Measurements from ENCODE around the gene ADAMTS19.
A peak's percentile ranks its signal among the peaks of the same experiment; 100 is the strongest.

The ADAMTS19 gene

DNA sequence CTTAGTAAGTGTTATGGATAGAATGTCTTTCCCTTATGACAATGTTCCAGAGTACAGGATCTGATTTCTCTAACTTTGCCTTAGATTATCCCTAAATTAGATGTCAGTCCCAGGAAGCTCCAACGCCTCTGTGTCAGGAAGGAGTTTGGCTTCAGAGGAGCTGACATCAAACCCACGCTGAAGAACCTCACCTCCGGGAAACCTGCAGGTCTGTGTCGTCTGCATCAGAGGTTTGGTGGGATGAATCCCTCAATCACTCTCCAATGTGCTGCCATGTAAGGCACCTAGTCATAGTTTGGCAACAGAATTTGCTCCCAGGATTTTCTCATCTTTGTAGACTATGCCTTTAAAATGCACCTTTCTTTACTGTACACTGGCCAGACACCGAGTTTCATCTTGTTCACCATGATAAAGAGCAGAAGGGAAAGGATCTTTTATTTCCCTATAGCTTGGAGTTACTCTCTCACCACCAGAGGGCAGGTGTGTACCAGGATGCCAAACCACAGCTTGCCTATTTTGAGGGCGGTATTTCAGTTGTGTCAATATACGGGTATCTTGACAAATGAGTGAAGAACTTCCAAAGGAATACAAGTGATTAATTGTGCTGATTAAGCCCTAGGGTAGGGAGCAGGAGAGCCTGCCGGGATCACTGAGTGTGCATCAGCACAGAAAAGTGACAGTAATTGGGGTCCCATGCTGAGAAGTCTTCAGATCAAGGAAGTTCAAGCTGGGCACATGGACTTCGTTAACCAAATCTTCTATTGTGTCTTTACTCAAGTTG is 311.1 kb downstream of the ADAMTS19 start:
- DNase-seq = peak; percentile 32

GRCh38 chr5:129773376-129773775 is 313.3 kb downstream of the ADAMTS19 start:
- DNase-seq = no peak

- peak; percentile 74 for DNase-seq
Measured at GRCh38 chr5:129781594-129781993, 321.5 kb downstream of the ADAMTS19 start.

All from NCI-H446 treated with DMSO at 0.1 percent for 48 hours (cell line).